Epidermal melanocyte (primary cell): Measurements from ENCODE around the gene MAFF.
A peak's percentile ranks its signal among the peaks of the same experiment; 100 is the strongest.
"Not testable (repeated sequence)": the region's sequence is repeated elsewhere in the genome, so short reads cannot be mapped to it uniquely, and the experiment has no call there.

Experiments
- DNase-seq: peaks from one replicate; pipeline ENCODE4 v3.0.0; 2011; ENCODE audit warnings: low spot score; ENCODE audit not compliant: insufficient read length

MAFF gene

DNA sequence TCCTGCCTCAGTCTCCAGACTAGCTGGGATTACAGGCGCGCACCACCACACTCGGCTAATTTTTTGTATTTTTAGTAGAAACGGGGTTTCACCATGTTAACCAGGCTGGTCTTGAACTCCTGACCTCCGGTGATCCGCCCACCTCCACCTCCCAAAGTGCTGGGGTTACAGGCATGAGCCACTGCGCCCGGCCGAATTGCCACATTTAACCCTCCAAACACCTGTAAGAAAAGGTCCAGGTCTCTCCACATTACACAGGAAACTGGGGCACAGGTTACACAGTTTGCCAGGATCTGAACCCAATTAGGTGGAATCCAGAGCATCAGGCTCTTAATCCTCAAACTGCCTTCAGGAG, 24.2 kb upstream of the MAFF start:
- DNase-seq = not testable (repeated sequence)

- peak; percentile 75 for DNase-seq
Measured at GRCh38 chr22:38177926-38178604, 23.7 kb upstream of the MAFF start.

DNA sequence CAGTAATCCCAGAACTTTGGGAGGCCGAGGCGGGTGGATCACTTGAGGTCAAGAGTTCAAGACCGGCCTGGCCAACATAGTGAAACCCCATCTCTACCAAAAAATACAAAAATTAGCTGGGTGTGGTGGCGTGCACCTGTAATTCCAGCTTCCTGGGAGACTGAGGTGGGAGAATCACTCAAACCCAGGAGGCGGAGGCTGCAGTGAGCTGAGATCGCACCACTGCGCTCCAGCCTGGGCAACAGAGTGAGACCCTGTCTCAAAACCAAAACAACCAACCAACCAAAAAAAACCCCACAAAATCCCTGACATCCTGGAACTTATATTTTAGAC, 23.2 kb upstream of the MAFF start:
- not testable (repeated sequence) for DNase-seq

DNA sequence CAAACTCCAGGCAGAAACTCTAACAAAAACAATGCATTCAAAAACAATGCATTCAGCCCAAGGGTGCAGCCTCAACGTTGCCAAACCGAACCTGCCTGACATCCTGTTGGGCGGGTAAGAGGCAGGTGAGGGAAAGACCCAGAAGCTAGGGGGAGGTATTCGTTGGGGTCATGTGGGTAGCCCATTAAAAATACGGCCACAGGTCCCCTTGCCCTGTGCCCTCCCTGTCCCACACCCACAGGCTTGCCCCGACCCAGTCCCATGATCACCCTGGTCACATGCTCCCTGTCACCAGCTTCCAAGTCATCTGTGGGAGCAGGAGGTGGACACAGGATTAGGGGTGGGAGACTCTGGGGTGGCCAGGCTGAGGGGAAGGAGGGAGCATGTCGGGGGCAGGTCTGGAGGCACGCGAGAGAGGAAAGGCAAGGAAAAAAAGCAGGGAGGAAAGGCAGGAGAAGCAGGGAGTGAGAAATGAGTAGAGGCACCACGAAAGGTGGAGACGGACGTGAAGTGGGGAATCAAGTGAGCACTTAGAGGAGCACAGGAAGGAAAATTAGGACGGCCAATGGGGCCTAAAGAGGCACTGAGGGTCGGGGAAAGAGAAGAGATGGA, 20.8 kb upstream of the MAFF start:
- no peak for DNase-seq

- peak; percentile 95 for DNase-seq
Measured at GRCh38 chr22:38181453-38182200, 20.2 kb upstream of the MAFF start, which contains the start of gene PLA2G6. PLA2G6 (minus strand) TSS chr22:38181830; CDS start chr22:38169426, 12,404 bp downstream.

GRCh38 chr22:38184788-38185187, 17.0 kb upstream of the MAFF start:
- no peak for DNase-seq

GRCh38 chr22:38186429-38186828, 15.4 kb upstream of the MAFF start:
- no peak for DNase-seq

DNA sequence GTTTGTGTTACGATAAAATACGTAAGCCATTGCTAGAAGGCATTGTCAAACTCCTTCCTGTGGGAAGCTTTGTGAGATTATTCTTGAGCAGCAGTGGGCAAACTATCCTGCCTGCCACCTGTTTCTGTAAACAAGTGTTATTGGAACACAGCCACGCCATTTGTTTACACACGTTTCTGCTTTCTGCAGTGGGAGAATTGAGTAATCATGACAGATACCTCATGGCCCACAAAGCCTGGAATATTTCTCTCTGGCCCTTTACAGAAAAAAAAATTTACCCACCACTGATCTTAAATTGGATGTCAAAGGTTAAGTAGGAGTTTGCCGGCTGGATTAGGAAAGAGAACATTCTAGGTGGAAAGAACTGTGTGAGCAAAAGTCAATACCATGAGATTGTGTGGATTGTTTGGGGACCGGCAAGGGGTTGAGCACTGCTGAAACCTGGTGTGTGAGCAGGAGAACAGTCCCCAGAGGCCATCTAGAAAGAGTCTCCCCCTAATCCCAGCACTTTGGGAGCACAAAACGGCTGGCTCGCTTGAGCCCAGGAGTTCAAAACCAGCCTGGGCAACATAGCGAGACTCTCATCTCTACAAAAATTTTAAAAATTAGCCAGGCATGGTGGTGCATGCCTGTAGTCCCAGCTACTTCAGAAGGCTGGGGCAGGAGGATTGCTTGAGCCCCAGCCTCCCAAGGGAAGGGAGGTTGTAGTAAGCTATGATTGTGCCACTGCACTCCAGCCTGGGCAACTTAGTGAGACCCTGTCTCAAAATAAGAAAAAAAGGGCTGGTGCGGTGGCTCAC, 14.2 kb upstream of the MAFF start:
- no peak for DNase-seq

DNA sequence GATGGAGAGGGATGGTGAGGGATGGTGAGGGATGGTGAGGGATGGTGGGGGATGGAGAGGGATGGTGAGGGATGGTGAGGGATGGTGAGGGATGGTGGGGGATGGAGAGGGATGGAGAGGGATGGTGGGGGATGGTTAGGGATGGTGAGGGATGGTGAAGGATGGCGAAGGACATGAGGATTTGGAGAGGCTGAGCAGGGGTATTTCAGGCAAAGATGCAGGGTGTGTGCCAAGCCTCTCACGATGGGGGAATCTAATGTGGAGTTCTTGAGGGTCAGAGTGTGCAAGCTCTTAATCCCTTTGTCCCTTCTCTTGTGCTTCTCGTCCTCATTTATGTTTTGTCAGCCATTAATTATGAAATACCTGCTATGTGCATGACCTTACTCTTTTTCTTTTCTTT, 12.7 kb upstream of the MAFF start:
- no peak for DNase-seq

GRCh38 chr22:38190581-38190980, 11.2 kb upstream of the MAFF start:
- DNase-seq = no peak

- DNase-seq = no peak
Measured at GRCh38 chr22:38191055-38191454, 10.7 kb upstream of the MAFF start.

DNA sequence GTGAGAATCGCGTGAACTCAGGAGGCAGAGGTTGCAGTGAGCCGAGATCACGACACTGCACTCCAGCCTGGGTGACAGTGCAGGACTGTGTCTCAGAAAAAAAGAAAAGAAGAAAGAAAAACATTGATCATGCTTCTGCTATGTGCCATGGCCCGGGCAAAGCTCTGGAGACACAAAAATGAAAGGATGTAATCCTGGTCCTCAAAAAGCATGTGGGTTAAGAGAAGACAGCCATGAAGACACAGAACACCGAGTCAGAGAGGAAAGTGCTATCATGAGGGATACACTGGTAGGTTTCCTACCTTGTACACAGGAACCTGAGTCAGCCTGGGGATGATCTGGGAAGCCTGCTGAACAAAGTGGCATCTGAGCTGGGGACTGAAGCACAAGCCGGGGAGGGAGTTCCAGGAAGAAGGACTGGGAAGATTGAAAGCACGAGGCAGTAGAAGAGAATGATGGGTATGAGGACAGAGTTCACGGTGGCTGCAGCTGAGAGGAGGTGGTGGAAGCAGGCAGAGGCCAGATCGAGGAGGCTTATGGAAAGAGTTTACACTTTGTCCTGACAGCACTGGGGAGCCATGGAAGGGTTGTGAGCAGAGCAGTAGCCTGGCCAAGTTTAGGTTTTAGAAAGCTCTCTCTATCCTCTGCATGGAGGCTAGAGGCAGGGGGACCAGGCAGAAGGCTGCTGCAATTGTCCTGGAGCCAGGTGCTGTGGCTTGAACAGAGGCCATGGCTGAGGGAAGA, 9.9 kb upstream of the MAFF start:
- no peak for DNase-seq

- no peak for DNase-seq
Measured at GRCh38 chr22:38192475-38192863, 9.3 kb upstream of the MAFF start.

DNA sequence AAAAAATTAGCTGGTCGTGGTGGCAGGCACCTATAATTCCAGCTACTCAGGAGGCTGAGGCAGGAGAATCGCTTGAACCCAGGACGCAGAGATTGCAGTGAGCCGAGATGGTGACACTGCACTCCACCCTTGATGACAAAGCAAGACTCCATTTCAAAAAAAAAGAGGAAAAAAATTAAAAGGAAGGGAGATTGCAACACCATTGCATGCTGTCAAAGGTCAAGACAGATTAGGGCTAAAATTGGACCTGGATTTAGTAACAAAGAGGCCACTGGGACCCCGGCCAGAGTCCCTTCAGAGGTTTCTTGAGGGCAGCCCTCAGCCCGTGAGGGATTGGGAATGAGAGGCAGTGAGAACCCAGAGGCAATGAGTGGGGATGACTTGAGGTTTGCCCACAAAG, 8.2 kb upstream of the MAFF start:
- no peak for DNase-seq

DNA sequence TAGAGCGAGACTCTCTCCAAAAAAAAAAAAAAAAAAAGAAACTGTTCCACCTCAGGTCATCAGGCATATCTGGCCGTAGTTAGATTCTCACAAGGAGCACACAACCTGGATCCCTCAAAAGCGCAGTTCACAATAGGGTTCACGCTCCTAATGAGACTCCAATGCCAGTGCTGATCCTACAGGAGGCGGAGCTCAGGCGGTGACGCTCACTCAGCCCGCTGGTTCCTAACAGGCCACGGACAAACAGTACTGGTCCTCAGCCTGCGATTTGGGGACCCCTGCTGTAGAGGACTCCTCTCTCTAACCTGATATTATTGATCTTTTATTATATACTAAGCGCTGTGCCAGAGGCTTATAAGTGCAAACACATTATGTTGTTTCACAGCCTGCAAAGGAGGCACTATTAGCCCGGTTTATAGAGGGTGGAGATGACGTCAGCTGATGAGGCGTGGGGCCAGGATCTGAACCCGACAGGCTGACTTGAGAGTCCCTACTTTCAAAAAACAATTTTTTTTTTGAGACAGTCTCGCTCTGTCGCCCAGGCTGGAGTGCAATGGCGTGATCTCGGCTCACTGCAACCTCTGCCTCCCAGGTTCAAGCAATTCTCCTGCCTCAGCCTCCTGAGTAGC, 4.9 kb upstream of the MAFF start:
- no peak for DNase-seq

- no peak for DNase-seq
Measured at GRCh38 chr22:38199826-38200559, 1.8 kb upstream of the MAFF start.

GRCh38 chr22:38201371-38201710, 453 bp upstream of the MAFF start:
- DNase-seq = no peak

- no peak for DNase-seq
Measured at GRCh38 chr22:38202437-38203089, 769 bp downstream of the MAFF start.

- DNase-seq = no peak
Measured at GRCh38 chr22:38203090-38203810, 1.5 kb downstream of the MAFF start.
